DOHH2 (cell line): ENCODE results near the gene ZIC5.

Experiments
- H3F3A ChIP-seq: fragments of 200-600 bp; sonication (generic), shearing (Covaris generic); 2 replicates; pipeline ENCODE4 v1.6.0; 2016; ENCODE audit warnings: antibody characterized with exemption, mild to moderate bottlenecking; ENCODE audit not compliant: control insufficient read depth, insufficient read depth
- H3K27ac ChIP-seq: fragments of 200-600 bp; sonication (generic); 2 replicates; pipeline ENCODE4 v1.5.1; 2014; ENCODE audit warnings: low read depth, mild to moderate bottlenecking, low read length, moderate library complexity
- H3K27me3 ChIP-seq: fragments of 200-600 bp; sonication (generic); 2 replicates; pipeline ENCODE4 v1.6.1; 2014; ENCODE audit warnings: mild to moderate bottlenecking, low read length, mixed read lengths; ENCODE audit not compliant: control insufficient read depth
- H3K36me3 ChIP-seq: fragments of 200-600 bp; sonication (generic); 2 replicates; pipeline ENCODE4 v1.6.1; 2014; ENCODE audit warnings: mild to moderate bottlenecking, low read length, moderate library complexity, mixed read lengths; ENCODE audit not compliant: control insufficient read depth
- H3K4me1 ChIP-seq: fragments of 200-600 bp; sonication (generic); 2 replicates; pipeline ENCODE4 v1.6.1; 2014; ENCODE audit warnings: mild to moderate bottlenecking, low read length, mixed read lengths; ENCODE audit not compliant: control insufficient read depth
- H3K4me2 ChIP-seq: fragments of 200-600 bp; sonication (generic); 2 replicates; pipeline ENCODE4 v1.6.0; 2014; ENCODE audit warnings: mild to moderate bottlenecking, low read length, moderate library complexity
- H3K4me3 ChIP-seq: fragments of 200-600 bp; sonication (generic); 2 replicates; pipeline ENCODE4 v1.5.1; 2014; ENCODE audit warnings: mild to moderate bottlenecking, low read length, mixed read lengths
- H3K79me2 ChIP-seq: fragments of 200-600 bp; sonication (generic); 2 replicates; pipeline ENCODE4 v1.6.1; 2014; ENCODE audit warnings: mild to moderate bottlenecking, low read length, mixed read lengths; ENCODE audit not compliant: control insufficient read depth
- H3K9me2 ChIP-seq: fragments of 200-600 bp; sonication (generic); replicated peaks from 2 replicates; pipeline ENCODE4 v1.6.1; 2014; ENCODE audit warnings: mild to moderate bottlenecking, low read length, mixed read lengths; ENCODE audit not compliant: control insufficient read depth
- H3K9me3 ChIP-seq: fragments of 200-600 bp; sonication (generic); 2 replicates; pipeline ENCODE4 v1.6.1; 2014; ENCODE audit warnings: antibody characterized with exemption, low read length, mixed read lengths; ENCODE audit not compliant: control insufficient read depth, insufficient read depth
- H4K20me1 ChIP-seq: fragments of 200-600 bp; sonication (generic); 2 replicates; pipeline ENCODE4 v1.6.0; 2014; ENCODE audit warnings: low read depth, mild to moderate bottlenecking, antibody characterized with exemption, low read length, moderate library complexity; ENCODE audit not compliant: control insufficient read depth, insufficient read depth
- EZH2phosphoT487 ChIP-seq: fragments of 200-600 bp; sonication (generic); IDR thresholded peaks from 2 replicates; pipeline ENCODE4 v1.6.1; 2017; ENCODE audit warnings: borderline replicate concordance, mild to moderate bottlenecking, antibody characterized with exemption, low read length, moderate library complexity, mixed read lengths
- TF ChIP-seq, protein P1 (sequence below): fragments of 200-600 bp; sonication (generic); IDR thresholded peaks from one replicate; pipeline ENCODE4 v1.5.1; 2014; ENCODE audit warnings: antibody characterized with exemption, mild to moderate bottlenecking, low read depth, low read length; ENCODE audit not compliant: poor library complexity, severe bottlenecking

The ZIC5 gene

GRCh38 chr13:99988529-99989275, 17.1 kb upstream of the ZIC5 start:
- no peaks in the 10 kb centered on the region for H4K20me1 ChIP-seq
- H3K9me2 ChIP-seq, result no peaks in the 10 kb centered on the region
- H3K79me2 ChIP-seq, result no peaks in the 10 kb centered on the region
- H3K4me2 ChIP-seq, result no peak overlapping the region
- peaks cover 18% of the 10 kb centered on the region for H3K27me3 ChIP-seq
- TF ChIP-seq, protein P1, sequence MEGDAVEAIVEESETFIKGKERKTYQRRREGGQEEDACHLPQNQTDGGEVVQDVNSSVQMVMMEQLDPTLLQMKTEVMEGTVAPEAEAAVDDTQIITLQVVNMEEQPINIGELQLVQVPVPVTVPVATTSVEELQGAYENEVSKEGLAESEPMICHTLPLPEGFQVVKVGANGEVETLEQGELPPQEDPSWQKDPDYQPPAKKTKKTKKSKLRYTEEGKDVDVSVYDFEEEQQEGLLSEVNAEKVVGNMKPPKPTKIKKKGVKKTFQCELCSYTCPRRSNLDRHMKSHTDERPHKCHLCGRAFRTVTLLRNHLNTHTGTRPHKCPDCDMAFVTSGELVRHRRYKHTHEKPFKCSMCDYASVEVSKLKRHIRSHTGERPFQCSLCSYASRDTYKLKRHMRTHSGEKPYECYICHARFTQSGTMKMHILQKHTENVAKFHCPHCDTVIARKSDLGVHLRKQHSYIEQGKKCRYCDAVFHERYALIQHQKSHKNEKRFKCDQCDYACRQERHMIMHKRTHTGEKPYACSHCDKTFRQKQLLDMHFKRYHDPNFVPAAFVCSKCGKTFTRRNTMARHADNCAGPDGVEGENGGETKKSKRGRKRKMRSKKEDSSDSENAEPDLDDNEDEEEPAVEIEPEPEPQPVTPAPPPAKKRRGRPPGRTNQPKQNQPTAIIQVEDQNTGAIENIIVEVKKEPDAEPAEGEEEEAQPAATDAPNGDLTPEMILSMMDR, result no peak
- no peak for TF ChIP-seq EZH2phosphoT487
- no peak overlapping the region for H3K27ac ChIP-seq
- no peaks in the 10 kb centered on the region for H3K9me3 ChIP-seq
- H3K4me3 ChIP-seq, result no peak overlapping the region
- H3K36me3 ChIP-seq, result no peaks in the 10 kb centered on the region
- peaks cover 8% of the 10 kb centered on the region for H3K4me1 ChIP-seq
- H3F3A ChIP-seq, result no peaks in the 10 kb centered on the region; the same call in 1 of the 2 replicates

- H3K9me2 ChIP-seq, result no peaks in the 10 kb centered on the region
- peaks cover 9% of the 10 kb centered on the region for H3K27me3 ChIP-seq
- TF ChIP-seq EZH2phosphoT487, result no peak
- TF ChIP-seq, protein P1, result no peak
- peak overlapping the region; percentile 26 for H3K4me2 ChIP-seq
- H3F3A ChIP-seq, result no peaks in the 10 kb centered on the region; the same call in 1 of the 2 replicates
- peaks cover 8% of the 10 kb centered on the region for H3K4me1 ChIP-seq
- H3K36me3 ChIP-seq, result no peaks in the 10 kb centered on the region
- no peaks in the 10 kb centered on the region for H3K79me2 ChIP-seq
- H3K9me3 ChIP-seq, result no peaks in the 10 kb centered on the region
- H3K4me3 ChIP-seq, result no peak overlapping the region
- H4K20me1 ChIP-seq, result no peaks in the 10 kb centered on the region
- no peak overlapping the region for H3K27ac ChIP-seq
Observed at GRCh38 chr13:99987154-99988019, 15.8 kb upstream of the ZIC5 start.

GRCh38 chr13:99986741-99987140, 15.2 kb upstream of the ZIC5 start:
- H3K4me2 ChIP-seq, result peak overlapping the region; percentile 26
- H3K27me3 ChIP-seq, result peaks cover 7% of the 10 kb centered on the region
- no peaks in the 10 kb centered on the region for H4K20me1 ChIP-seq

More at GRCh38 chr13:99986741-99987140, 15.2 kb upstream of the ZIC5 start:
- Histone ChIP-seq H3K27ac (no peak overlapping the region), H3K79me2 (no peaks in the 10 kb centered on the region), H3K36me3 (no peaks in the 10 kb centered on the region), H3K4me1 (peaks cover 8% of the 10 kb centered on the region), H3K9me3 (no peaks in the 10 kb centered on the region), H3K4me3 (no peak overlapping the region), H3F3A (no peaks in the 10 kb centered on the region; the same call in 1 of the 2 replicates), H3K9me2 (no peaks in the 10 kb centered on the region)
- TF ChIP-seq, protein P1, result no peak
- TF ChIP-seq EZH2phosphoT487, result no peak
